GM19328 (cell line): ENCODE data around the gene PELI1.

ENCODE experiments used
- ATAC-seq: cut with Tn5 transposase; IDR thresholded peaks from one replicate; pipeline ENCODE4 v1.9.1; 2021; ENCODE audit warnings: mild to moderate bottlenecking, moderate library complexity; ENCODE audit not compliant: unreplicated experiment

Gene PELI1

GRCh38 chr2:64157792-64158191, 13.6 kb upstream of the PELI1 start:
- ATAC-seq, result no peak

GRCh38 chr2:64153811-64154210, 9.6 kb upstream of the PELI1 start:
- no peak for ATAC-seq

- ATAC-seq, result no peak
Measured at GRCh38 chr2:64151476-64151875, 7.3 kb upstream of the PELI1 start.

GRCh38 chr2:64145714-64146113, 1.5 kb upstream of the PELI1 start:
- no peak for ATAC-seq

- ATAC-seq, result no peak
Measured at GRCh38 chr2:64145119-64145518, 899 bp upstream of the PELI1 start.

GRCh38 chr2:64143169-64144056, 807 bp downstream of the PELI1 start:
- peak; percentile 18 for ATAC-seq

- ATAC-seq, result no peak
Measured at GRCh38 chr2:64142741-64143168, 1.5 kb downstream of the PELI1 start.

- ATAC-seq, result no peak
Measured at GRCh38 chr2:64141674-64142405, 2.4 kb downstream of the PELI1 start.

- ATAC-seq, result no peak
Measured at GRCh38 chr2:64140665-64141200, 3.5 kb downstream of the PELI1 start.

GRCh38 chr2:64139956-64140355, 4.3 kb downstream of the PELI1 start:
- ATAC-seq, result no peak

GRCh38 chr2:64137996-64138395, 6.2 kb downstream of the PELI1 start:
- no peak for ATAC-seq

GRCh38 chr2:64137567-64137966, 6.7 kb downstream of the PELI1 start:
- ATAC-seq, result no peak

- ATAC-seq, result no peak
Measured at GRCh38 chr2:64135421-64135820, 8.8 kb downstream of the PELI1 start.

- no peak for ATAC-seq
Measured at GRCh38 chr2:64134813-64135212, 9.4 kb downstream of the PELI1 start.

GRCh38 chr2:64133828-64134227, 10.4 kb downstream of the PELI1 start:
- ATAC-seq, result no peak

- no peak for ATAC-seq
Measured at GRCh38 chr2:64133354-64133753, 10.9 kb downstream of the PELI1 start.

- ATAC-seq, result no peak
Measured at GRCh38 chr2:64130333-64130732, 13.9 kb downstream of the PELI1 start.

GRCh38 chr2:64128943-64129391, 15.3 kb downstream of the PELI1 start:
- no peak for ATAC-seq

GRCh38 chr2:64128406-64128805, 15.8 kb downstream of the PELI1 start:
- no peak for ATAC-seq

- ATAC-seq, result no peak
Measured at GRCh38 chr2:64127119-64127518, 17.1 kb downstream of the PELI1 start.

- no peak for ATAC-seq
Measured at GRCh38 chr2:64126601-64127000, 17.6 kb downstream of the PELI1 start.

GRCh38 chr2:64124571-64124970, 19.6 kb downstream of the PELI1 start:
- ATAC-seq, result no peak
